ENCODE measurements around the gene SLC8A1. TPM values are rescaled to one million over a fixed set of nuclear protein-coding genes. Genes with fewer than 3 reads are reported as not detected.
A peak's percentile ranks its signal among the peaks of the same experiment; 100 is the strongest.

The SLC8A1 gene
- total RNA-seq, 1 donor from 2014 or later, result 5.6 TPM

DNA sequence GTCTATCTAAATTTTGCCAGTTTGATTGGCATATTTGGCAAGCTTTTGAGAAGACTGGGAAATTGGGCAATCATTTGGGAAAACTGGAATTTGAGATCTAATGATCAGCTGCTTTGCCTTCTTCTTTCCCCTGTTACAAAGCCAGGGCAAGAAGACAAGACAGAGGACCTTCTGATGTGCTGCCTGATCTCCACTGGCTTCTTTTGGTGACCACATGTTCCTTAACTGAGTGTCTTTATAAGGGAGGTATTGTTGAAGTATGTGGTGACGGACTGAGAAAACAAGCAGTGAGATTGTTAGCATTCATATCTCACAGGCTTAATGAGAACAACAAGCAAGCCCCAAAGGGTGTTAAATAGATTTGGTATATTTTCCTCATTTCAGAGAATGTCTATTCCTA lies 175.8 kb downstream of the SLC8A1 start:
- peaks cover 0 to 26% of the 10 kb centered on the region in 2 donors for H3K4me1 ChIP-seq

DNA sequence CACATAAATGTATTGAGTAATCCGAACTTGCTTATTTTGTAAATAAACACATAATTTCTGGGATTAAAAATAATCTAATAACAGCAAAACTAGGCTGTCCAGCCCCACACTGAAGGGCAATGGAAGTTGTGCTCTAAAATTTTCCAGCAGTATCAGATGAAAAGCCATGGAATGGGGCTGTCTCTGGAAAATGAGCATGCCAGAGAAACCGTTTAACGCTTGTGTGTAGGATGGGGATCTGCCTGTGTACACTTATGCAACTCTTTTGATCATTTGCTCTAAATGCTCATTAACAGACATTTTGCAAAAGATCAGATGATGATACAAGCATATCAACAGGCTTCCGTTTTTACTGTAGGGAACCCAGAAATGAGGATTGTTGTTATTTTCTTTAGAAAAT lies 177.6 kb downstream of the SLC8A1 start:
- TF ChIP-seq, protein P1, sequence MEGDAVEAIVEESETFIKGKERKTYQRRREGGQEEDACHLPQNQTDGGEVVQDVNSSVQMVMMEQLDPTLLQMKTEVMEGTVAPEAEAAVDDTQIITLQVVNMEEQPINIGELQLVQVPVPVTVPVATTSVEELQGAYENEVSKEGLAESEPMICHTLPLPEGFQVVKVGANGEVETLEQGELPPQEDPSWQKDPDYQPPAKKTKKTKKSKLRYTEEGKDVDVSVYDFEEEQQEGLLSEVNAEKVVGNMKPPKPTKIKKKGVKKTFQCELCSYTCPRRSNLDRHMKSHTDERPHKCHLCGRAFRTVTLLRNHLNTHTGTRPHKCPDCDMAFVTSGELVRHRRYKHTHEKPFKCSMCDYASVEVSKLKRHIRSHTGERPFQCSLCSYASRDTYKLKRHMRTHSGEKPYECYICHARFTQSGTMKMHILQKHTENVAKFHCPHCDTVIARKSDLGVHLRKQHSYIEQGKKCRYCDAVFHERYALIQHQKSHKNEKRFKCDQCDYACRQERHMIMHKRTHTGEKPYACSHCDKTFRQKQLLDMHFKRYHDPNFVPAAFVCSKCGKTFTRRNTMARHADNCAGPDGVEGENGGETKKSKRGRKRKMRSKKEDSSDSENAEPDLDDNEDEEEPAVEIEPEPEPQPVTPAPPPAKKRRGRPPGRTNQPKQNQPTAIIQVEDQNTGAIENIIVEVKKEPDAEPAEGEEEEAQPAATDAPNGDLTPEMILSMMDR (IDR thresholded peaks at IDR 0.05), result no peak
- Histone ChIP-seq H3K4me1 (peaks cover 0 to 13% of the 10 kb centered on the region in 2 donors), H3K27me3 (no peaks in the 10 kb centered on the region), H3K36me3 (no peaks in the 10 kb centered on the region), H3K4me3 (no peak overlapping the region), H3K27ac (no peak overlapping the region), H3K9me3 (no peaks in the 10 kb centered on the region)
- intact Hi-C loops (cut with DNase I), result no loop called here
- DNase-seq (ENCODE audit: low spot score in 2 of 2), result no peak

More for the DNA sequence above, 175.8 kb downstream of the SLC8A1 start:
- intact Hi-C loops (cut with DNase I), result no loop called here
- Histone ChIP-seq H3K9me3 (no peaks in the 10 kb centered on the region), H3K36me3 (no peaks in the 10 kb centered on the region), H3K27ac (no peak overlapping the region), H3K27me3 (no peaks in the 10 kb centered on the region), H3K4me3 (no peak overlapping the region)
- TF ChIP-seq, protein P1 (IDR thresholded peaks at IDR 0.05), result no peak
- DNase-seq (ENCODE audit: low spot score in 2 of 2), result no peak

DNA sequence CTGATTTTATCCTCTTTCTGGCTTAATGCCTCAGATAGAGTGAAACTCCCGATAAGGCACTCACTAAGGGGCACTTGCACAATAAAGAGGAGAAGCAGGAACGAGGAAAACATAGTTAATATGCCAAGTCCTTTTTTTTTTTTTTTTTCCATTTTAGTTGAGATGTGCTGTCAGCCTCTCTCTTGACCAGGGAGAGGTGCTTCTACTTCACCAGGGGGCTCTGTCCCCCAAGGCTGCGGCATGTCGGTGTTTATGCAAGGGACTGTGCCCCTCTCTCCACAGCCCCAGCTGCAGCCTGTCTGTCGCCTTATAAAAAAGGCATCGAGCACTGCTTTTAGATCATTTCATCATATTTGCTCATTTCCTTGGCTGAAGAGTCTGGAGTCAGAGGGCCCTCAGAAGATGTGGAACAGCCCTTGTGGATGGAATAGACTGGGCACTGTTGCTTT lies 178.1 kb downstream of the SLC8A1 start:
- intact Hi-C loops (cut with DNase I), result no loop called here
- H3K9me3 ChIP-seq, result no peaks in the 10 kb centered on the region
- H3K36me3 ChIP-seq, result no peaks in the 10 kb centered on the region
- no peak overlapping the region for H3K27ac ChIP-seq
- no peak for DNase-seq (ENCODE audit: low spot score in 2 of 2)
- peaks cover 0 to 11% of the 10 kb centered on the region in 2 donors for H3K4me1 ChIP-seq
- peak overlapping the region in 1 of 2 donors; percentile 4 for H3K4me3 ChIP-seq
- H3K27me3 ChIP-seq, result no peaks in the 10 kb centered on the region
- TF ChIP-seq, protein P1 (IDR thresholded peaks at IDR 0.05), result no peak

DNA sequence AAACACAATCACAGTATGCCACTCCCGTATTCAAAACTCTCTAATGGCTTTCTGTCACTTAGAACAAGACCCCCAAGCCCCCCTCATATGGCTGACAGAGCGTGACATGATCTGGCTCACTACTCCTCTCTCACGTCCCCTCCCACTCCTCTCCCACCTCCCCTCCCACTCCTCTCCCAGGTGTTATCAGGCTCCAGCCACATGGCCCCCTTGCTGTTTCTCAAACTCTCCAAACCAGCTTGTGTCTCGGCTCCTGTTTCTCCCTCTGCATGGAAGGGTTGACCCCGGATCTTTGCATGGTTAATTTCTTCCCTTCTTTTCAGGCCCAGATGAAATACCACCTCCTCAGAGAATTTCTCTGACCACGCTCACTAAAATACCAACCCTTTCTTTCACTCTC lies 180.8 kb downstream of the SLC8A1 start:
- Histone ChIP-seq H3K4me1 (peaks cover 0 to 11% of the 10 kb centered on the region in 2 donors), H3K27me3 (no peaks in the 10 kb centered on the region), H3K4me3 (no peak overlapping the region), H3K36me3 (no peaks in the 10 kb centered on the region), H3K27ac (no peak overlapping the region), H3K9me3 (no peaks in the 10 kb centered on the region)
- no peak for DNase-seq (ENCODE audit: low spot score in 2 of 2)
- intact Hi-C loops (cut with DNase I), result no loop called here
- TF ChIP-seq, protein P1 (IDR thresholded peaks at IDR 0.05), result no peak

DNA sequence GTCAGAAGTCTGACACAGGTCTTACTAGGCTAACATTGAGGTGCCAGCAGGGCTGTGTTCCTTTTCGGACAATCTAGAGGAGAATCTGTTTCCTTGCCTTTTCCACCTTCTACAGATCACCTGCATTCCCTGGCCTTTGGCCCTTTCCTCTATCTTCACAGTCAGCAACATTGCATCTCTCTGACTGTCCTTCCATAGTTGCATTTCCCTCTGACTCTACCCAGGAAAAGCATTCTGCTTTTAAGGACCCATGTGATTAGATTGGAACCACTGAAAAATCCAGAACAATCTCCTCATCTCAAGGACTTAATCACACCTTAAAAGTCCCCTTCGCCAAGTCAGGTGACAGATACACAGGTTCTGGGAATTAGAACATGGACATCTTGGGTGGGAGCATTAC lies 181.5 kb downstream of the SLC8A1 start:
- Histone ChIP-seq H3K36me3 (no peaks in the 10 kb centered on the region), H3K4me3 (no peak overlapping the region), H3K9me3 (no peaks in the 10 kb centered on the region), H3K27me3 (no peaks in the 10 kb centered on the region), H3K27ac (no peak overlapping the region), H3K4me1 (peaks cover 0 to 11% of the 10 kb centered on the region in 2 donors)
- no peak for DNase-seq (ENCODE audit: low spot score in 2 of 2)
- intact Hi-C loops (cut with DNase I), result no loop called here
- TF ChIP-seq, protein P1 (IDR thresholded peaks at IDR 0.05), result no peak

DNA sequence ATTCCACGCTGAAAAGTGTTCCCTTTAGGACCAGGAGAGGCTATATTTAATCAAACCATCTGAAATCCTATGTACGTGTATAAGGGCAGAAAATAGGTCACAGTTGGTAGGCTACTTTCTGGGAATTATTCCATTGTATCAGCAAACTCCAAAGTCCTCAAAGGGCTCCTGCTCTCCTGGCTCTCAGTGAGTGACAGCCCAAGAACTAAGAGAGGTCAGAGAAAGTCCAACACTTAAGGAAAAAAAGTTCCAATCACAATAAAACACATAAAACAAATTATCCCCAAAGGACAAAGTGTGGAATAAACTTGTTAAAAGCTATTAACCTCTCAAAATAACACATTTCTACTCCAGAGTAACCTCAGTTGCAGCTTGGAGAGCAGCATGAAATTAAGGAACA lies 183.3 kb downstream of the SLC8A1 start:
- H3K27ac ChIP-seq, result no peak overlapping the region
- H3K4me1 ChIP-seq, result peaks cover 0 to 5% of the 10 kb centered on the region in 2 donors
- no peaks in the 10 kb centered on the region for H3K27me3 ChIP-seq
- intact Hi-C loops (cut with DNase I), result no loop called here
- H3K9me3 ChIP-seq, result no peaks in the 10 kb centered on the region
- no peaks in the 10 kb centered on the region for H3K36me3 ChIP-seq
- H3K4me3 ChIP-seq, result no peak overlapping the region
- no peak for DNase-seq (ENCODE audit: low spot score in 2 of 2)
- TF ChIP-seq, protein P1 (IDR thresholded peaks at IDR 0.05), result no peak
